Uterus (tissue), 2 donors: ENCODE measurements around the gene ELF4.

ENCODE experiments used
- POLR2A ChIP-seq, 2 donors: fragments of 450-650 bp; IDR thresholded peaks; one replicate each; pipeline ENCODE4 v1.6.1; 2016; ENCODE audit warnings: antibody characterized with exemption in 2 of 2, mild to moderate bottlenecking in 1 of 2, moderate library complexity in 1 of 2
- TF ChIP-seq, protein P1 (sequence below), 4 experiments: fragments of 200-600 bp in 2 of 4; fragments of 450-650 bp in 2 of 4; sonication (generic) in 2 of 4; IDR thresholded peaks; one replicate each; pipeline ENCODE4 v1.5.1; 2016 to 2019; ENCODE audit warnings: antibody characterized with exemption in 4 of 4, mild to moderate bottlenecking in 2 of 4, moderate library complexity in 1 of 4

DNA sequence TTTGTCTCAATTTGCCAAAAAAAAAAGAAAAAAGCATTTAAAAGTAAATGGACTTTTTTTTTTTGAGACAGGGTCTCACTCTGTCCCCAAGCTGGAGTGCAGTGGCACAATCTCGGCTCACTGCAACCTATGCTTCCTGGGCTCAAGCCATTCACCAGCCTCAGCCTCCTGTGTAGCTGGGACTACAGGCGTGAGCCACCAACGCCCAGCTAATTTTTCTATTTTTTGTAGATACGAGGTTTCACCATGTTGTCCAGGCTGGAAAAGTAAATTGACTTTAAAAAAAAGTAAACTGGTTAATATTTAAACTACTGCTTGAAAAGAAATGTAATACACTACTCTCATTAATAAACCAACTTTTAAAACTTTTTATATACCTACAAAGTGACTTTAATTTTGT lies 49.5 kb upstream of the ELF4 start:
- TF ChIP-seq, protein P1, sequence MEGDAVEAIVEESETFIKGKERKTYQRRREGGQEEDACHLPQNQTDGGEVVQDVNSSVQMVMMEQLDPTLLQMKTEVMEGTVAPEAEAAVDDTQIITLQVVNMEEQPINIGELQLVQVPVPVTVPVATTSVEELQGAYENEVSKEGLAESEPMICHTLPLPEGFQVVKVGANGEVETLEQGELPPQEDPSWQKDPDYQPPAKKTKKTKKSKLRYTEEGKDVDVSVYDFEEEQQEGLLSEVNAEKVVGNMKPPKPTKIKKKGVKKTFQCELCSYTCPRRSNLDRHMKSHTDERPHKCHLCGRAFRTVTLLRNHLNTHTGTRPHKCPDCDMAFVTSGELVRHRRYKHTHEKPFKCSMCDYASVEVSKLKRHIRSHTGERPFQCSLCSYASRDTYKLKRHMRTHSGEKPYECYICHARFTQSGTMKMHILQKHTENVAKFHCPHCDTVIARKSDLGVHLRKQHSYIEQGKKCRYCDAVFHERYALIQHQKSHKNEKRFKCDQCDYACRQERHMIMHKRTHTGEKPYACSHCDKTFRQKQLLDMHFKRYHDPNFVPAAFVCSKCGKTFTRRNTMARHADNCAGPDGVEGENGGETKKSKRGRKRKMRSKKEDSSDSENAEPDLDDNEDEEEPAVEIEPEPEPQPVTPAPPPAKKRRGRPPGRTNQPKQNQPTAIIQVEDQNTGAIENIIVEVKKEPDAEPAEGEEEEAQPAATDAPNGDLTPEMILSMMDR (IDR thresholded peaks at IDR 0.05), result no peak
- TF ChIP-seq POLR2A (IDR thresholded peaks at IDR 0.05), result no peak
